DMS153 treated with DMSO at 0.1 percent for 48 hours (cell line): ENCODE results near the gene DOK1.

Experiments
- DNase-seq: peaks from one replicate; lab custom pipeline; 2025; ENCODE audit not compliant: unreplicated experiment; lab: John Stamatoyannopoulos, UW

Gene DOK1

DNA sequence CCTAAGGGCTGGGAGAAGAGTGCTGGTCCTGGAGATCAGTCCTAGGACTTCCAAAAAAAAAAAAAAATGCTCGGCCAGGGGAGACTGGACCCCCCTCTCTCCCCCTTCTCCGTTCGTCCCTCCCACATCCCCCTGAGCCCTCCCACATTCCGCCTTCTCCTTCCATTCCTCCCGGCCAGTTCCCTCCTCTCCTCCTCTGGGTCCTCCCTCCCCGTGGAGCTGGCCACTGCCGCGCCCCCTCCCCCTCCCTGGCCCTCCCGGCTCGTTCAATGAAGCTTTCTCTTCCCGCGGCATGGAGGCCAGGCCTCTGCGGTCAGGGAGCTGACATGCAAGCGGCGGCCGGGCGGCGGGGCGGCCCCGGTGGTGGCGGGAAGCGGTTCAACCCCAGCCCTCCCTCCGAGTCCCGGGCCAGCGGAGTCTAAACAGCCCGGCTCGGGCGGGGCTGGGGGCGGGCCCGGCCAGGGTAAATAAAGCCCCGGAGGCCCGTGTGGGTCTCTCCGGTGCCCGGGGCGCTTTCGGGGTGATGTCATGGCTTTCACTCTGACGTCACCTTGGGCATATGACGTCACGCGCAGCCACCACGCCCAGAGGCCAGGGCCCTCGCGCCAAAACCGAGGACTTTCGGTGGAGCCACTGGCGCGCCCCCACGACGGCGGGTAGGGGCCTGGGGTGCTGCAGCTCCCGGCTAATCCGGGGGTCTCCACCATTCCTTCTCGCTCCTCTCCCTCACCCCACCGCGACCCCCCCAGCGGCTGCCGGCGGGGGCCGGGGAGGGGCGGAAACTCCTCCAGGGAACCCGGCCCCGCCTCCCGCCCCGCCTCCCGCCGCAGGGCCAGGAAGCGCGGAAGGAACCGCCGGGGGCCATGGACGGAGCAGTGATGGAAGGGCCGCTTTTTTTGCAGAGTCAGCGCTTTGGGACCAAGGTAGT, at the start of gene DOK1, which contains the start of gene LOXL3:
Gene DOK1, plus strand, starts transcription at position 829 of the 928 bp plus-strand sequence. Its CDS starts 35 bp downstream, at position 864.
Gene LOXL3, minus strand, starts transcription at position 51 of the 928 bp plus-strand sequence. CDS start 1,308 bp downstream, outside the sequence.
- DNase-seq, result peak; percentile 43

DNA sequence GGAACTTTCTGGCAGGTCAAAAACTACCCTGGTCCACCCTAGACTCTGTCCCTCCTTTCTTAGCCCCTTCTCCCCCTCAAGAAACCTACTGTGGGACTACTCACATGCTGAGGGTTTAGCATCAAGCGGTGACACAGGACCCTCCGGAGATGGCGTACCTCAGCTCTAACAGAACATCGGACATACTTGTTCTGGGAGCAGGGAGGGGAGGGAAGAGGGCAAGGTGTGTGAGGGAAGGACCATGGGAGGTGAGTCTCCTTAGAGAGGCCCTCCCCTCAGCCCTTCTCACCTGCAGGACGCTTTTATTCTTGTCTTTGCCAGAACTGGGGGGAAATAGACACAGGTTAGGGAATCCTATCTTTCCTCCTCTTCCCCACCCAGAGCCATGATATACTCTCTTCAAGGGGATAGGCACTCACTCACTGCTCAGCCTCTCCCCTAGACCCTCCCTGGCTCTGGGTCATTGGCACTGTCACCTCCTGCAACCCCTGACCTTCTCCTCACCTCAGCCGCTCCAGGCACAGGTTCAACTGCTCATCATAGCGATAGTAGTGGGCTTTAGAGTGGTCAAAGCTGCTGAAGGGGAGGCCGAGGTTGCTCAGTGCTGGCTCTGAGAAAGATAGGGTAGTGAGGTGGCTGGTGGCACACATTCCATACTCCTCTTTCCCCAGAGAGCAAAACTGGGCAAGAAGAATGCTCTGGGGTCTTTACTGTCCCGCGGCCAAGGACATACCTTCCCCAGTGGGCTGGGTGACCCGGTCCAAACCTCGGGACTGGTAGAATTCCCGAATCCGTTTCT, 48.9 kb upstream of the DOK1 start:
- DNase-seq, result no peak

- peak; percentile 94 for DNase-seq
Measured at GRCh38 chr2:74507145-74507925, 47.2 kb upstream of the DOK1 start, which contains the start of gene PCGF1. Gene PCGF1 (minus strand): TSS chr2:74507695. CDS start chr2:74507668, 27 bp downstream.

- DNase-seq, result no peak
Measured at GRCh38 chr2:74507926-74508520, 46.5 kb upstream of the DOK1 start.

DNA sequence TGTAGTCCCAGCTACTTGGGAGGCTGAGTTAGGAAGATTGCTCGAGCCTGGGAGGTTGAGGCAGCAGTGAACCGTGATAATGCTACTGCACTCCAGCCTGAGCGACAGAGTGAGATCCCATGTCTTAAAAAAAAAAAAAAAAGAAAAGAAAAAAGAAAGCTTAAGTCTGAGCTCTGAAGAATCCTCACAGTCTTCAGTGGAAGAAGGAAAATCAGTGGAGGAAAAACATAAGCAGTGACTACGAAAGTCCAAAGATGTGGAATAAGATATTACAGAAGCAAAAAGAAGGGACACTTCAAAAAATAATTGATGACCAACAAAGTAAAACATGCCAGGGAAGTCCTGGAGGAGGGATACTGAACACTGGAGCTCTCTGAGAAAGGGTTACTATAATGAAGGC, 44.2 kb upstream of the DOK1 start:
- no peak for DNase-seq

DNA sequence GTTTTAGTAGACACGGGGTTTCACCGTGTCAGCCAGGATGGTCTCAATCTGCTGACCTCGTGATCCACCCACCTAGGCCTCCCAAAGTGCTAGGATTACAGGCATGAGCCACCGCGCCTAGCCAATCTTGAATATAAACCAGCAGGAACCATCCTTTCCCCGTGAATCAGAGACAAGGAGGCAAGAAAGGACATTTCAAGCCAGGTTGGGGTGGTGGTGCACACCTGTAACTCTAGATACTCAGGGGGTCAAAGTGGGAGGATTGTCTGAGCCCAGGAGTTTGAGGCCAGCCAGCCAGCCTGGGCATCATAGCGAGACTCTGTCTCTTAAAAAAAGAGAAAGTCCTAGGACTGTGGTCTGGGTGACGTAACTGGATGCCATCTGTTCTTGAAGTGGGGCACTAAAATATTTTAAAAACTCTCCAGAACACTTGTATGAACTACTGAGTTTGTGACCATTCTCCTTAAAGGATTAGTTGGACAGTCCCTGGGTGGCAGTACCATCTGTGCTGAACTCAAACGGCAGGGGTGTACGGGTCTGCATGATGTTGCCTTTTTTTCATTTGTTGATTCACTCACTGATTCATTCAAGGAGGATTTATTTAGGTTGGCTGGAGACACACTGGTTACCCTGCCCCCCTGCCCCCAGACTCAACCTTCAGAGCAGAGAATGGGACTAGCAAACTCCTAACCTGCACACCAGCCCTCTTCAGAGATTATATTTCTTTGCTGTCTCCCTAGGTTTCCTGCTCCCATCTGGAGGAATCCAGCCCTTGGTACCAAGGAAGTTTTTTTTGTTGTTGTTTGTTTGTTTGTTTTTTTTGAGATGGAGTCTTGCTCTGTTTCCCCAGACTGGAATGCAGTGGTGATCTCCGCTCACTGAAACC, 43.2 kb upstream of the DOK1 start:
- no peak for DNase-seq

- DNase-seq, result no peak
Measured at GRCh38 chr2:74512744-74513604, 41.5 kb upstream of the DOK1 start.

DNA sequence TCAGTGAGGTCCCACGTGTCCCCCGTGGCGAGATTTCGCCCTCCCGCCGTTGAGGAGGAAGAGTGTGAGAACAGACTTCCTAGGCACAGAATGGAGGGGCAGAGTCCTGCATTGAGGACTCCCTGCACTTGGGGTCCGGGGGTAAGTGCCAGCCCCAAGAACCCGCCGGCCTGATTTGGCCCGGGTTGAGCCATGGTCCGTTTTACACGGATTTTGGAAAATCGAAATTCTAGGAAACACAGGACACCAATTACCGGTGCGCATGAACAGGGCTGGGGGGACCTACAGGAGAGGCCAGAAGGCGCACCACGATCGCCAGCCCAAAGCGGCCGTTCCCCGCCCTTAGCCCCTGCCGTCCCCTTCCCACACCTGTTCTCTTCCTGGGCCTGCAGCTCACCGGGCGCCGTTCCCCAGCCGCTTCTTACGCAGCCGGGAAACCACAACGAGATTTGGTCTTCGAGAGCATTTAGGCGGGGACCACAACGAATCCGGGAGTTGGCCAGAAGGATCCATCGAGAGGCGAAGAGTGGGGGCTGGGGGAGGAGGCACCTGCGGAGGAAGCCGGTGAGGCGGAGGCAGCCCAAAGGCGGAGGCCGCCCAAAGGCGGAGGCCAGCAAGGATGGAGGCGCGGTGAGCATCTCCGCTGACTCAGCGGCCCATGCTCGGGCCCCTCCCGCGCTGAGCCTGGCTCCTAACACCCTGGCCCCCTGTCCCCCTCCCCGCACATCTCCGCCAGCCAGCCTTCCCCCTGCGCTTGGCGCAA, 40.7 kb upstream of the DOK1 start:
- no peak for DNase-seq

DNA sequence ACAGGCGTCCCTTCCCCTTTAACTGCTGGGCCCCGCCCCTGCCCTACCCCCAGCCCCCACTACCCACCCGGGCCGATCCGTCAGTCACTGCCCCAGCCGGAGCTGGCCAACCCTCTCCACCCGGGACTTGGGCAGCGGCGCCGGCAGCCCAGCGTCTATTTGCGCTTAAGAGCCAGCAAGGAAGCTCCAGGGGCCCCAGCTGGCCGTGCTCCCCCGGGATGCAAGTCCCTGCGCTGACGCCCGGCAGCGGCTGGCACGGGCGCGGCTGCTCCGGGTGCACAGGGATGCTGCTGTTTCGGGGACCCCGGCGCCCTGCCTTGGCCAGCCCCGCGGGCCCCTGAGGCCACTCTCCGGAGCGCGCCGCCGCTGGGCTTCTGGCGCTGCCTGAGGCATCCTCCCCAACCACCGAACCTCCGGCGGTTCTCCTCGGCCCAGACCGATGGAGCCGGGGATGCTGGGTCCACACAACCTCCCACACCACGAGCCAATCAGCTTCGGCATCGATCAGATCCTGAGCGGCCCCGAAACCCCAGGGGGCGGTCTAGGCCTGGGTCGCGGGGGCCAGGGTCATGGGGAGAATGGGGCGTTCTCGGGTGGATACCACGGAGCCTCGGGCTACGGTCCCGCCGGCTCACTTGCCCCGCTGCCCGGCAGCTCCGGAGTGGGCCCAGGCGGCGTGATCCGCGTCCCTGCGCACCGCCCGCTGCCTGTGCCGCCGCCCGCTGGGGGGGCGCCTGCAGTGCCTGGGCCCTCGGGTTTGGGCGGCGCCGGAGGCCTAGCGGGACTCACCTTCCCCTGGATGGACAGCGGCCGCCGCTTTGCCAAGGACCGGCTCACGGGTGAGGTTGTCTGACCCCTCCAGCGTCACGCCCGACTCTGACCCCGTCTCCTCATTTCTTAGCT, 39.9 kb upstream of the DOK1 start, which contains the start of gene TLX2:
Gene TLX2, plus strand, starts transcription at position 83 of the 903 bp plus-strand sequence. Its CDS starts 357 bp downstream, at position 440.
- no peak for DNase-seq

DNA sequence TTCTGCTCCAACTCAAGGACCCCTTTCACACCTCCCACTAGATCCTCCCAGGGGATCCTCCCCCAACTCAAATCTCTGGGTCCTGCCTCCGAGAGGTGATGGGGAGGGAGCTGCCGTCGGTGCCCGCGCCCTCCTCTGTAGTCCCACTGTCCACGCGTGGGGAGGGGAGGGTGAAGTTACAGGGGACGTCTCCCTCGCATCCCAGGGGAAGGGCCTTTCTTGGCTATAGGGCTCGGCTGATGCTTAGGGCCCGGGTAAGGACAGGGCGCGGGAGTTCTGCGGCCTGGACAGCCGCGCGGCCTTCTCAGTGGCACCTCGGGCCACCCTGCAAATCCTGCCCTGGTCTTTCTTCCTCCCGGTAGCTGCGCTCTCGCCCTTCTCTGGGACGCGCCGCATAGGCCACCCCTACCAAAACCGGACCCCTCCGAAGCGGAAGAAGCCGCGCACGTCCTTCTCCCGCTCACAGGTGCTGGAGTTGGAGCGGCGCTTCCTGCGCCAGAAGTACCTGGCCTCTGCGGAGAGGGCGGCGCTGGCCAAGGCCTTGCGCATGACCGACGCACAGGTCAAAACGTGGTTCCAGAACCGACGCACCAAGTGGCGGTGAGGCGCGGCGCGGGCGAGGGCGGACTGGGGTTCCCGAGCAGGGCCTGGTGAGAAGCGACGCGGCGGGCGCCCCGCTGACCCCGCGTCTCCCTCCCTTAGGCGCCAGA, 39.1 kb upstream of the DOK1 start:
- no peak for DNase-seq

- no peak for DNase-seq
Measured at GRCh38 chr2:74515981-74516633, 38.4 kb upstream of the DOK1 start.

DNA sequence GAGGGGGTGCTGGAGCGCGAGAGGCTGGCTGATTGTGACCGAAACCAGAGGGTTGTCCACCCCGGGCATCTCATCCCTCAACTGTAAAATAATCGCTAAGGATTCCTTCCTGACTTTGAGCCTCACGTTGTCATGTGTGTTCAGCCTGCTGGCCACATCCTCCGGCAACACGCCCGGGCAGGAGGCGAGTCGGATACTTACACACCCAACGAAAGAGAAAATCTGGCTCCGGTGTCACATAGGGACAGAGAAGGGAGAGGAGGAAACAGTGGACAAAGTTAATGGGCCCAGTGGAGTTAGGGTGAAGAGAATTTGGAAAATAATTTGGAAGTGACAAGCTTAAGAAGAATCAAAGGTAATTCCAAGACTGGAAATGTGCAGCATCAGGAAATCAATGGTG, 37.9 kb upstream of the DOK1 start:
- no peak for DNase-seq

DNA sequence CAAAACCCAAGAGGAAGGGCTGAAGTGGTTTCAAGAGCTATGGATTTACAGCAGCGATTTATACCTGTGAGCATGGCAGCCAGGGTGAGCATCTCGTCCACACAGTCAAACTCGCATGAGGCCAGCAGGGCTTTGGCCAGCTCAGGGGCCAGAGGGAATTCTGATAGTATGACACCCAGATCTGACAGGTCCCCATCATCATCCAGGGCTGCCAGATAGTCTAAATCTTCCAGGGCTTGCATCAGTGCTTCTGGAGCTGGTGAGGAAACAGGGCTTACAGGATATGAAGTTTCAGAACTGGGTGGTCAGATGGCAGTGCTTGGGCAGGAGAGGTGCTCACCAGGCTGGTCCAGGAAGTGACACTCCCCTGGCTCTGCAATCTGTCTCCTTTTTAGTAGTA, 32.0 kb upstream of the DOK1 start:
- DNase-seq, result no peak

DNA sequence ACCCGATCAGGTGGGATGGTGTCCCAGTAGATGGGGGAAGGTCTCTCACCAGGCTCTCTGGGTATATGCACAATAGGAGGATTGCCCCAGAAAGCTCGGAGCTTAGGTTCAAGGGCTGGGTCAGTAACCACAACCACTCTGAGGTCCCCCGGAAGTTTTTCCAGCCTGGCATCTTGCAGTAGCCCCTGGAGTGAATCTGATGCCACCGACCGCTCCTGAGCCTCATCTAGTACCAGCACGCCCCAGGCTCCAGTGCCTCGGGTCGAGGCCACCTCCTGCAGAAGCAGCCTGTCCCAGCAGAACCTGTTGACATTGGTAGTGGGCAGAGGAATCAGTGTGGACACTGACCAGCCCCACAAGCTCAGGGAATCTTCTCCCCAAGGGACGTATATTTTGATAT, 30.5 kb upstream of the DOK1 start:
- DNase-seq, result no peak

DNA sequence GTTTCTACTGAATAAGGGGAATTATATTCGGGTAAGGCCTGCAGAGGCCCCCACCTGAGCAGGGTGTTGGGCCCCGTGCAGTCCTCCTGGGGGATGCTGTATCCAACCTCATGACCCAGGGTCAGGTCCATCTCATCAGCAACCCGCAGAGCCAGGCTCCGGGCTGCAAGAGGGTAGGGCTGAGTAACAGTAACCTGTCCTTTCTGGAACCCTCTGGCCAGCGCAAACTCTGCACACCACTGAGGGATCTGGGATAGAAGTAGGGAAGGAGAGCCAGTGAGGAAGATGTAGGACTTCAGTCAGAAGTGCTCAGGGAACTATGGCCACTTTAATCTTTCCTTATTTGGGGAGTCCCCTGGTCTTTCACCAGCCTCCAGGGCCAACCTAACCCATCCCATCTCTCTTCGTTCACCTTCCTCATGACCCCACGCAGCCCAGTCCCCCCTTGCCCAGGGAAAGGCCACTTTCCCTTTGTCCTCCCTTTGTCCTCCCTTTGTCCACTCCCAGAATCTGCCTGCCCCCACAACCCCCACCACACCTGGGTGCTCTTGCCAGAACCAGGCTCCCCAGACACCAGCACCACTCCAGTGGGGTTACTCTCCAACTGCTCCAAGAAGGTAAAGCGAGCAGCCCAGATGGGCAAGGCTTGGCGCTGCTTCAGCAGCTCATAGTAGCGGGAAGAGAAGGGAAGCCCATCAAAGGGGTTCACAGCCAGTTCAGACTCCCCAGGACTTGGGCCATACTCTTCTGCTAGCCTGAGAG, 29.4 kb upstream of the DOK1 start:
- DNase-seq, result no peak
